SK-N-DZ (cell line): Measurements from ENCODE around the gene ADCY7.
A peak's percentile ranks its signal among the peaks of the same experiment; 100 is the strongest.

Experiments
- DNase-seq: peaks from one replicate; pipeline ENCODE4 v3.0.0-alpha.2; 2015; ENCODE audit warnings: low spot score

Gene ADCY7

GRCh38 chr16:50310308-50311133 is 44.2 kb downstream of the ADCY7 start:
- DNase-seq: no peak

- DNase-seq: no peak
Measured at GRCh38 chr16:50311134-50311528, 44.8 kb downstream of the ADCY7 start.

GRCh38 chr16:50311891-50312501 is 45.6 kb downstream of the ADCY7 start:
- DNase-seq: no peak

DNA sequence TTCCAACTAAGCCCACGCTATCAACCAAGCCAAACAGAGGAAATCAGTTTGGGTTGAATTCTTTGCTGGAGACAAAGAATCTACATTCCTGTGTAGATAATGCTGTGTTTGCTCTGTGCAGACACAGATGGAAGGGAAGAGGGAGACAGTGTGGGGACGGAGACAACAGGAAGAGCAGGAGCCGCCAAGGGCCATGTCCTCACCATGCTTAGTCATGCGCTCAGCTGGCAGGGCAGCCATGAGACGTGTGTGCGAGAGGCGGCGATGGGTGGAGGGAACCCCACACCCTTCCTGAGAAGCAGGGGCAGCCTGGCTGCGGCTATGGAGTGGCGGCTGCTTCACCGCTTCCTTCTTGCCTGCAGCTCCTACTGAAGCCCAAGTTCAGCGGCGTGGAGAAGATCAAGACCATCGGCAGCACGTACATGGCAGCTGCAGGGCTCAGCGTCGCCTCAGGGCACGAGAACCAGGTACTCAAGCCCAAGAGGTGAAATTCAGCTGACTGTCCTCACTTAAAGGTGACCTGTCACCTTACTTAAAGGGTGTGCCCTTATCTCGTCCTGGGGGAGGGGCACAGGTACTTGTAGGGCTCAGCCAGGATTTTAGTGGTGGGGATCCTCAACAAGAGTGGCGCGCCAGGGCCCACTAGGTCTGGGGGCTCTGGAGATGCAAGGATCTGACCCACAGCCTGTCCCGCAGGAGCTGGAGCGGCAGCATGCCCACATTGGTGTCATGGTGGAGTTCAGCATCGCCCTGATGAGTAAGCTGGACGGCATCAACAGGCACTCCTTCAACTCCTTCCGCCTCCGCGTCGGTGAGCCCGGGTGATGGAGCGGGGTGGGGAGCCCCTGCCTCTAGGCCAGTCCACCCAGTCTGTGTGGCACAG is 47.5 kb downstream of the ADCY7 start:
- no peak for DNase-seq

DNA sequence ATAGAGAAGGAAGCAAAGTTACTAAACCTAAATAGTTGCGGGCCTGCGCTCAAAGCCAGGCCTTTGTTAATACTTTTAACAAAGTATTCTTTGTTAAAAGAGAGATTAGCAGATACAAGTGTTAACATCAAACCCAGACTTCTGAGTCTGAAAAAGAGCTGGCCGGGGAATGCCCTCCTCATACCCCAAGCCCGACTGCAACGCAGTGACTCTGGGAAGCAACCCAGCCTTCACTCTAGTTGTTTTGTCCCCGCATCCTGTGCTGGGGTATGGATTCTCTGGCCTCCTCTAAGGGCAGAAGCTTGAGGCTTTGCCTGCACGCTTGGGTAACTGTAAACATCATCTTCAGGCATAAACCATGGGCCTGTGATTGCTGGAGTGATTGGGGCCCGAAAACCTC is 48.3 kb downstream of the ADCY7 start:
- no peak for DNase-seq

- DNase-seq: no peak
Measured at GRCh38 chr16:50315346-50315997, 49.1 kb downstream of the ADCY7 start.

DNA sequence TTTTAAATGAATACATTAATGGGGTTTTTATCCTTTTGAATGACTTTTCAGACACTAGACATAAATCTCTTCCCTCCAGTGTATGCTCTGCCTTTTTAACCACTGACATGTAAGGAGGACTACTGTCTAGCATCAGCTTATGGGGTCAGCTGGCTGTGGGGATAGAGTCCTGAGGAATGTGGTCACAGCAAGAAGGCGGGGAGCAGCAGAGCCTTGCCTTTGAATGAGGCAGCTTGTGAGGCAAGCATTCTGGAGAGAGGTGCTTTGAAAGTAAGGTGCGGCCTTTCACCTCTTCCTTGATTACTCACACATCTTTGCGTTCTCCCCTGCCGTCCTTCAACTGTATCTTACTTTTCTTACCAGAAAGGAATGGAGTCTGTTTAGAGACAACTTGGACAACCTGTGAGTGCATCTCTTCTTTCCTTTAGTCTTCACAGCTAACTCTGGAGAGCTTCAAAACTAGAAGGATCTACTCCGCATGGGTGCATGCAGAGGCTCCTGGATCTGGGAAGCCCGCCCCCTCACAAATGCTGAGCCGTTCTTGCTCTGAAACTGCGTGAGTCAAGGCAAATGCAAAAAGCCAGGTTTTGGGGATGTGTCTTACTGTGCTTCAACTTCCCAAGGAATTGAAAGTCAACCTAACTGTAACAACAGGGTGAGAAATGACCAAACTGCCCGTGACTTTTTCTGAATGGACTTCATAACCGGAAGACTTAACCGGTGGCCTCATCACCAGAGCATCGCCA is 49.9 kb downstream of the ADCY7 start:
- DNase-seq: no peak

- DNase-seq: no peak
Measured at GRCh38 chr16:50316848-50317630, 50.7 kb downstream of the ADCY7 start.

DNA sequence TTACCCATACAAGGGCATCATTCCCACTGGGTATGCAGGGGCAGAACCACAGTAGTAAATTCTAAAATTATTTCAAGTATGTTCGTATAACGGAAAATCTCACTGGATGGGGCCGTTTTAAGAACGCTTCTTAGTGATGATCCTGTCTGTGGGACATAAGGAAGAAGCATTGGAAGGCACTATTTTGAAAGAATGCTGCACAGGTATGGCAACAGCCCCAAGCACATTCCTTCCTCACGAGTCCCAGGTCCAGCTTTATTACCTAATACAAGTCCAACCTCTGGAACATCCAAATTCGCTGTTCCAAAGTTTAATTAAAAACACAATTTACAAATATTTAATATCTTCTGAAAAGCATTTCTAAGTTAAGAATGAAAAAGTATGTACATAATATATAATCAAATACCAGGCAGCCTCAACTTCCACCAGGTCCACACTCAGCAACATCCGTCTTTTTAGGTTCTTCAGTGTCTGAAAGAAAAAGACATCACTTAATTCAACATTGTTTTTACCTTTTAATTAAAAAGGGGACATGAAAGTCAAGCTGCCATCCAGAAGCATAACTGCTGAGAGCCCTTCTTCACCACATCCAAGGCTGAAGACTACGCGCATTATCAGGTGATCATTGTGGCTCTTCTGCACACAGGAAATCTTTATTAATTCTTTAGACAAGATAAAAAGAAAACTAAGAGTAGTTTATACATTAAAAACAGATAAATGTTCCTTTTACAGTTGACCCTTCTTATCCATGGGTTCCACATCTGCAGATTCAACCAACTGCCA is 52.6 kb downstream of the ADCY7 start:
- DNase-seq: no peak

GRCh38 chr16:50320310-50320709 is 54.0 kb downstream of the ADCY7 start:
- DNase-seq: no peak

GRCh38 chr16:50322333-50322732 is 56.0 kb downstream of the ADCY7 start:
- DNase-seq: no peak

DNA sequence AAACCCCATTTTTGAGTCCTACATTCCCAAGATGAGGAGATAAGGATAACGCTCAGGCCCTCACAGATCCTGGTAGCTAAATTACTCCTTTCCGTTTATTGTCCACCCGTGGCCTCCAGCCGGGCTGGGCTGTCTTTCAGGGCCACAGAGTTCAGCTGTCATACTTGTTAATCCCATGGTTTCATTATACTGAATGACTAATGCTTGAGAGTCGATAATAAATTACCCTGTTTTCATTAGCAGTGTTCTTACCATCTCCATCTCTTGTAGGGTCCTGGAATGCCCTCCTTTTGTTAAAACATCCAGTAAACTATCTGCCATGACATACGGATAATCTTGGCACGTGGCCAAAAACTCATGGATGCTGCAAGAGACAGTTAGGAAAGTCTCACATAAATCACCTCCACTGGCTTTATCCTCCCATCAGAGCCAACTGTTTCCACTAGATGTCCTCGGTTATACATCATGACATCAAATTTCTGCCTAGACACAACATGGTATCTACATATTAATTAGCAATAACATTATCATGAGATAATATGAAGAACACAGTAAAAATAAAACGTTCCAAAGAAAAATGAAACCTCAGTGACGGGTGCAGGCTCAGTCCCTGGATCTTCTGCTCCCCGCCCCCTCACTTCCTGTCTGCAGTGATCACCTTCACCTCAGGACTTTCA is 57.1 kb downstream of the ADCY7 start:
- DNase-seq: no peak

- no peak for DNase-seq
Measured at GRCh38 chr16:50324345-50324744, 58.0 kb downstream of the ADCY7 start.

DNA sequence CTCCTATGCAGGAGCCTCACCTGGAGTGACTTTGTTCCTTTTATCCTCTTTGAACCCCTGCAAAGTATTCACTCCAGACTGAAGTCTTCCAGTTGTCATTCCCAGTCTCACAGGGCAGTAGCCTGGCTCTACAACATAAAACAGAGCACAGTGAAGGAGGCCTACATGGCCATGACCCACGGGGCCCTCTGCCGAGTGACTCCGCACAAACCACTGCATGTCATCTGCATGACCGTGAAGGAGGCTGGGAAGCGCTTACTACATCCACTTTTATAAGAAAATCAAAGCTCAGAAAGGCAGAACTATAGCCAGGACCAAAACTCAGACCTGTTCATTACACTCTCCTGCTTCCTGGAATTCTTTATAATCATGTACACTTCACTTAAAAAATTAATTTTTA is 59.9 kb downstream of the ADCY7 start:
- no peak for DNase-seq

GRCh38 chr16:50326835-50327465 is 60.6 kb downstream of the ADCY7 start:
- peak; percentile 22 for DNase-seq

- DNase-seq: no peak
Measured at GRCh38 chr16:50329446-50330189, 63.3 kb downstream of the ADCY7 start.

GRCh38 chr16:50331570-50331969 is 65.2 kb downstream of the ADCY7 start:
- DNase-seq: no peak

DNA sequence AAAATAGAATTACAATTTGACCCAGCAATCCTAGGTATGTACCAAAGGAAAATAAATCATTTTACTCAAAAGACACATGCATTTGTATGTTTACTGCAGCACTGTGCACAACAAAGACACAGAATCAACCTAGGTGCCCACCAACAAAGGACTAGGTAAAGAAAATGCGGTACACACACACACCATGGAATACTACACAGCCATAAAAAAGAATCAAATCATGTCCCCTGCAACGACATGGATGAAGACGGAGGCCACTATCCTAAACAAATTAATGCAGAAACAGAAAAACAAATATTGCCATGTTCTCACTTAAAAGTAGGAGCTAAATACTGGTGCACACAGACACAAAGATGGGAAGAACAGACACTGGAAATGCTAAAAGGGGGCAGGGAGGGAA is 66.2 kb downstream of the ADCY7 start:
- DNase-seq: no peak
